Activated naive CD8-positive, alpha-beta T cell treated with anti-CD3 and anti-CD28 coated beads, Interleukin-2, amount 10 ng/mL, durations not matched to agents 7 days and 5 days (primary cell): ENCODE data around the gene DDX60. TPM values are rescaled to one million over a fixed set of nuclear protein-coding genes. Genes with fewer than 3 reads are reported as not detected.
"Not testable (repeated sequence)": the region's sequence is repeated elsewhere in the genome, so short reads cannot be mapped to it uniquely, and the experiment has no call there.

ENCODE experiments used
- ATAC-seq: fragments of 150-1000 bp; cut with Tn5 transposase; one replicate; pipeline ENCODE4 v1.10.0; 2021; ENCODE audit warnings: low read depth, moderate library complexity
- POLR2A ChIA-PET: fragments of 350-600 bp; sonication (Branson Sonifier 250); formaldehyde crosslinking; loops from one replicate; lab custom pipeline; 2021; ENCODE audit warnings: antibody characterized with exemption; lab: Charles Lee
- DNase-seq: peaks from one replicate; pipeline ENCODE4 v3.0.0; 2021
- H3K27ac Mint-ChIP-seq: one replicate; pipeline ENCODE4 v1.8.0; 2022; ENCODE audit warnings: mild to moderate bottlenecking, mixed read lengths
- H3K27me3 Mint-ChIP-seq: one replicate; pipeline ENCODE4 v1.8.0; 2022; ENCODE audit warnings: mild to moderate bottlenecking, moderate library complexity, mixed read lengths
- H3K36me3 Mint-ChIP-seq: one replicate; pipeline ENCODE4 v1.8.0; 2021; ENCODE audit warnings: mild to moderate bottlenecking, mixed read lengths
- H3K4me1 Mint-ChIP-seq: one replicate; pipeline ENCODE4 v1.8.0; 2021; ENCODE audit warnings: mixed read lengths
- H3K4me3 Mint-ChIP-seq: one replicate; pipeline ENCODE4 v1.8.0; 2022; ENCODE audit warnings: mild to moderate bottlenecking, moderate library complexity, mixed read lengths
- H3K9me3 Mint-ChIP-seq: one replicate; pipeline ENCODE4 v1.8.0; 2021; ENCODE audit warnings: mixed read lengths
- total RNA-seq, 2 experiments: library from RNA; stranded (reverse); gene quantifications; one replicate each; pipeline ENCODE4 v1.2.3, GENCODE V29; 2021

Gene DDX60
- total RNA-seq, 2 experiments from 2014 or later, result 137 to 141 TPM

GRCh38 chr4:168220893-168221292 is 97.7 kb downstream of the DDX60 start:
- POLR2A ChIA-PET, result no interaction called here
- Mint-ChIP-seq H3K36me3 (peaks cover 67% of the 10 kb centered on the region), H3K4me1 (no peaks in the 10 kb centered on the region), H3K27ac (no peak overlapping the region), H3K4me3 (no peak overlapping the region), H3K9me3 (peaks cover 2% of the 10 kb centered on the region), H3K27me3 (no peaks in the 10 kb centered on the region)
- no peak for DNase-seq
- ATAC-seq, result no peak

GRCh38 chr4:168218645-168219044 is 99.9 kb downstream of the DDX60 start:
- Mint-ChIP-seq H3K27me3 (no peaks in the 10 kb centered on the region), H3K27ac (no peak overlapping the region), H3K4me1 (no peaks in the 10 kb centered on the region), H3K4me3 (no peak overlapping the region), H3K36me3 (peaks cover 79% of the 10 kb centered on the region), H3K9me3 (peaks cover 3% of the 10 kb centered on the region)
- no peak for ATAC-seq
- POLR2A ChIA-PET, result no interaction called here
- DNase-seq, result no peak

- peaks cover 68% of the 10 kb centered on the region for H3K36me3 Mint-ChIP-seq
- H3K27me3 Mint-ChIP-seq, ATAC-seq, H3K9me3 Mint-ChIP-seq, POLR2A ChIA-PET, H3K4me3 Mint-ChIP-seq, DNase-seq, H3K27ac Mint-ChIP-seq, H3K4me1 Mint-ChIP-seq: not testable (repeated sequence)
Measured at GRCh38 chr4:168213511-168213910, 105.0 kb downstream of the DDX60 start.

DNA sequence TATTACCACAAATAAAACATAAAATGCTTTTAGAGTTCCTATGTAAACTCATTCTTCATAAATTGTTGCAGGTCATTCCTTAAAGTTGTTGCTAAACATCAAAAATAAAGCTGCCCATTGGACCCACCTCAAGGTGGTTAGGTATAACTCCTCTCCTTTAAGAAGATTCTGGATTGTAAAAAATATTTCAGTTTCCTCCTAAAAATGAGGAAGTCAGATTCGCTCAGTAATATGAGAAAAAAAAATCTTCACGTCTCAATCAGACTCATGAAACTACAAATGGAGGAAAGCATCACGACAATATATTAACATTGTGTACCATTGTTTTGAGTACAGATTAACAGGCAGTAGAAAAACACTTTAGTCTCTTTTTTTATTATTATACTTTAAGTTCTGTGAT is 105.9 kb downstream of the DDX60 start:
- Mint-ChIP-seq H3K9me3 (peaks cover 5% of the 10 kb centered on the region), H3K4me1 (no peaks in the 10 kb centered on the region), H3K27ac (no peak overlapping the region), H3K27me3 (no peaks in the 10 kb centered on the region), H3K36me3 (peaks cover 63% of the 10 kb centered on the region), H3K4me3 (no peak overlapping the region)
- ATAC-seq (no peak), DNase-seq (no peak)
- POLR2A ChIA-PET, result no interaction called here

- Mint-ChIP-seq H3K4me1 (no peaks in the 10 kb centered on the region), H3K9me3 (peaks cover 11% of the 10 kb centered on the region), H3K36me3 (peaks cover 51% of the 10 kb centered on the region), H3K27ac (no peak overlapping the region), H3K4me3 (no peak overlapping the region), H3K27me3 (no peaks in the 10 kb centered on the region)
- DNase-seq (no peak), ATAC-seq (no peak)
- POLR2A ChIA-PET, result interaction anchor here (1.6 kb wide), 1 partner anchor 109 kb away, joined by 4 read pairs; no protein-coding TSS in a partner anchor
Measured at GRCh38 chr4:168208957-168209614, 109.5 kb downstream of the DDX60 start.

- Mint-ChIP-seq H3K27me3 (no peaks in the 10 kb centered on the region), H3K36me3 (peaks cover 41% of the 10 kb centered on the region), H3K4me1 (peaks cover 4% of the 10 kb centered on the region), H3K27ac (no peak overlapping the region), H3K9me3 (peaks cover 19% of the 10 kb centered on the region), H3K4me3 (no peak overlapping the region)
- POLR2A ChIA-PET, result no interaction called here
- ATAC-seq (no peak), DNase-seq (no peak)
Measured at GRCh38 chr4:168203233-168203911, 115.2 kb downstream of the DDX60 start.

GRCh38 chr4:168200685-168201084 is 117.9 kb downstream of the DDX60 start:
- no peak for DNase-seq
- Mint-ChIP-seq H3K4me1 (peaks cover 4% of the 10 kb centered on the region), H3K4me3 (no peak overlapping the region), H3K36me3 (peaks cover 35% of the 10 kb centered on the region), H3K27me3 (no peaks in the 10 kb centered on the region), H3K27ac (no peak overlapping the region), H3K9me3 (peaks cover 17% of the 10 kb centered on the region)
- ATAC-seq, result no peak
- POLR2A ChIA-PET, result no interaction called here

- DNase-seq, result no peak
- H3K9me3 Mint-ChIP-seq, result peaks cover 14% of the 10 kb centered on the region
- H3K27me3 Mint-ChIP-seq, result no peaks in the 10 kb centered on the region
- peaks cover 4% of the 10 kb centered on the region for H3K4me1 Mint-ChIP-seq
- H3K36me3 Mint-ChIP-seq, result peaks cover 26% of the 10 kb centered on the region
- H3K27ac Mint-ChIP-seq, result no peak overlapping the region
- ATAC-seq, result no peak
- POLR2A ChIA-PET, result no interaction called here
- no peak overlapping the region for H3K4me3 Mint-ChIP-seq
Measured at GRCh38 chr4:168199260-168199957, 119.1 kb downstream of the DDX60 start.

DNA sequence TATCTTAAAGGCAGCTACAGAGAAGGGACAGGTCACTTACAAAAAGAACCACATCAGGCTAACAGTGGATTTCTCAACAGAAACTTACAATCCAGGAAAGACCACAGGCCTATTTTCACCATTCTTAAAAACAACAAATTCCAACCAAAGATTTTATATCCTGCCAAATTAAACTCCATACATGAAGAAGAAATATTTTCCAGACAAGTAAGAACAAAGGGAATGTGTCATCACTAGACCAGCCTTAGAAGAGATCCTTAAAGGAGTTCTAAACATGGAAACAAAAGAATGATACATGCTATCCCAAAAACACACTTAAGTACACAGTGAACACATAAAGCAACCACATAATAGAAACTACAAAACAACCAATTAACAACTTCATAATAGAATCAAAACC is 120.6 kb downstream of the DDX60 start:
- no peak for DNase-seq
- Mint-ChIP-seq H3K9me3 (peaks cover 8% of the 10 kb centered on the region), H3K27me3 (no peaks in the 10 kb centered on the region), H3K4me3 (no peak overlapping the region), H3K4me1 (peaks cover 4% of the 10 kb centered on the region), H3K27ac (no peak overlapping the region), H3K36me3 (peaks cover 28% of the 10 kb centered on the region)
- POLR2A ChIA-PET, result no interaction called here
- ATAC-seq, result no peak

DNA sequence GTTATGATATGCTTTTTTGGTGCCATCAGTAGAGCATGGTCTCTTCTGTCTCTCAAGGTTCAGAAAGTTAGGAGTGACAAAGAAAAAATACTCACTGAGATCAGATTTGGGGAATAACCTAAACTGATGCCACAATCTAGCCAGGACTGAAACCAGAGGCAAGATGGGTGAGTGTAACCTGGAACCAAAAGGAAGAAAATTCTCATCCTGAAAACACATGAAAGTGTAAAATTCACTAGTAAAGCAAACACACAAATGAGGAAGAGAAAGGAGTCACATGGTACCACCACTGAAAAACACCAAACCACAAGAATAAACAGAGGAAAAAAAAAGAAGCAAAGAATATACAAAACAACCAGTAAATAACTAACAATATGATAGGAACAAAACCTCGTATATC is 129.8 kb downstream of the DDX60 start:
- no peak overlapping the region for H3K4me3 Mint-ChIP-seq
- no peaks in the 10 kb centered on the region for H3K27me3 Mint-ChIP-seq
- DNase-seq, result no peak
- no peak overlapping the region for H3K27ac Mint-ChIP-seq
- ATAC-seq, result no peak
- H3K9me3 Mint-ChIP-seq, result no peaks in the 10 kb centered on the region
- peaks cover 4% of the 10 kb centered on the region for H3K4me1 Mint-ChIP-seq
- POLR2A ChIA-PET, result no interaction called here
- H3K36me3 Mint-ChIP-seq, result peaks cover 7% of the 10 kb centered on the region

DNA sequence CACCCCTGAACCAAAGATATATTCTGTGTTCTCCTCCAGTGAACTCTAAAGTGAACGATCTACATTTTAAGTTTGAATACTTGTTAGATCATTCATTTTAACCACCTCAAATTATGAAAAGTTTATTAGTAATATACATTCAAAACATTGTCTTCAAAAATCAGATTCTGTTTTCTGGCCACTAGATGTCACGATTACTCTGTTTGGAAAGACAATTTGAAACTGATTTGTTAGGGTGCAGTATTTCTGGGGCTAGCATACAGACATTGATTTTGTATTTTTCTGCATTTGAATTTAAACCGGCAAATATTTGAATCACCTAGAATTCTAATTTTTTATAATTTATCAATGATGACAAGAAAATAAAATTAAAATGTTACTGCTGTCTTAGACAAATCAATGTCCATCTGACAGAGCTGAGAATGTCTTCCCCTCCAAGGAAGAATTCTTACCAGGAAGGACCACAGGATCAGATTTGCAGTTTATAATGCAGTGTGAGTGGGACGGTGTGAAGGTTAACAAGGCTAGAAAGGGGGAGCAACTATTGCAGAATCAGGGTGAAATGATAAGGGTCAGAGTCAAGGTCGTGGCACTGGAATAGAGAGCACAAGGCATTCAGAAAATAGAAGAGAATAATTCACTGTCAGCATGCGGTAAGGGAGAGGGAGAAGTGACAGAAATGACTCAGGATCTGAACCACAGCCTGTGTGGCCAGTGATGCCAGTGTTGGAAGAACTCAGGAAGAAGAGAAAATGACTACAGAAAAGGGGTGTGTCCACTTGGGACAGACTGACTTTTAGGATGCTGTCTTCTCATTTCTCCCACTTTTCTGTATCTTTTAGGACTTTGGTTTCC is 134.6 kb downstream of the DDX60 start:
- Mint-ChIP-seq H3K27ac (no peak overlapping the region), H3K27me3 (no peaks in the 10 kb centered on the region), H3K36me3 (no peaks in the 10 kb centered on the region), H3K4me1 (peaks cover 4% of the 10 kb centered on the region), H3K4me3 (no peak overlapping the region), H3K9me3 (no peaks in the 10 kb centered on the region)
- ATAC-seq, result no peak
- POLR2A ChIA-PET, result no interaction called here
- DNase-seq, result no peak

GRCh38 chr4:168177546-168178149 is 140.9 kb downstream of the DDX60 start:
- Mint-ChIP-seq H3K27me3 (no peaks in the 10 kb centered on the region), H3K9me3 (no peaks in the 10 kb centered on the region), H3K4me1 (no peaks in the 10 kb centered on the region), H3K4me3 (no peak overlapping the region), H3K36me3 (no peaks in the 10 kb centered on the region), H3K27ac (no peak overlapping the region)
- no peak for DNase-seq
- ATAC-seq, result no peak
- POLR2A ChIA-PET, result no interaction called here

- Mint-ChIP-seq H3K27ac (no peak overlapping the region), H3K4me3 (no peak overlapping the region), H3K9me3 (no peaks in the 10 kb centered on the region), H3K27me3 (no peaks in the 10 kb centered on the region), H3K4me1 (no peaks in the 10 kb centered on the region), H3K36me3 (peaks cover 2% of the 10 kb centered on the region)
- DNase-seq (no peak), ATAC-seq (no peak)
- POLR2A ChIA-PET, result no interaction called here
Measured at GRCh38 chr4:168174308-168174707, 144.2 kb downstream of the DDX60 start.
